Measurements from ENCODE around the gene CFAP45.
"Not testable (repeated sequence)": the region's sequence is repeated elsewhere in the genome, so short reads cannot be mapped to it uniquely, and the experiment has no call there.

The CFAP45 gene

DNA sequence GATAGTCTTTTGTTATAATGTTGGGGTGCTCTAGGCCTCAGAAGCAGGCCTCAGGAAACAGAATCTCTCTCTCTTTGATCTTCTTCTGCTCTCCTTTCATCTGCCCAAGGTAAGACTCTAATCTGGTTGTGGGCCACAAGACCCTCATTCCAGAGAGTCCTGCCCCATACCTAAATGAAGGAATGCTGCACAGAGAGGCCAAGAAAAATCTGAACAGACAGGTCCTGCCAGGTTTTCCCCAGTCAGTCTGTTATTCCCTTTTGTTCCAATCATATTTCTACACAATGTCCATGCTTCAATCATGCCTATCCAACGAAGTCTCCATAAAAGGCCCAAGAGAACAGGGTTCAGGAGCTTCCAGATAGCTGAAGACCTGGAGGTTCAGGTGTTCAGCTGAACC, 7.0 kb upstream of the CFAP45 start:
- Histone ChIP-seq H3K27me3 (ENCODE audit: control insufficient read depth, insufficient read depth, low read length) (no peaks in the 10 kb centered on the region), H3K9me3 (ENCODE audit: control insufficient read depth, insufficient read depth, low read length) (no peaks in the 10 kb centered on the region), H3K4me1 (ENCODE audit: control insufficient read depth, insufficient read depth, low read length) (peaks cover 13% of the 10 kb centered on the region), H3K36me3 (ENCODE audit: control insufficient read depth, insufficient read depth, low read length) (no peaks in the 10 kb centered on the region), H3K9ac (ENCODE audit: low read depth, low read length) (no peak overlapping the region), H3K4me3 (ENCODE audit: low read depth, low read length) (no peak overlapping the region)

DNA sequence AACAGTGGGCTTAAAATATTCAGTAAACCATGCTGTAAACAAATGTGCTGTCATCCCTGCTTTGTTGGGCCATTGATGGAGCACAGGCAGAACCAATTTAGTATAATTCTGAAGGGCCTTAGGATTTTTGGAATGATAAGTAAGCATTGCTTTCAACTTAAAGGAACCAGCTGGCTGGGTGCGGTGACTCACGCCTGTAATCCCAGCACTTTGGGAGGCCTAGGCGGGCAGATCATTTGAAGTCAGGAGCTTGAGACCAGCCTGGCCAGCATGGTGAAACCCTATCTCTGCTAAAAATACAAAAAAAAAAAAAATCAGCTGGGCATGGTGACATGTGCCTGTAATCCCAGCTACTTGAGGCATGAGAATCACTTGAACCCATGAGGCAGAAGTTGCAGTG, 4.1 kb upstream of the CFAP45 start:
- H3K9me3 ChIP-seq (ENCODE audit: control insufficient read depth, insufficient read depth, low read length); H3K4me3 ChIP-seq (ENCODE audit: low read depth, low read length); H3K4me1 ChIP-seq (ENCODE audit: control insufficient read depth, insufficient read depth, low read length); H3K9ac ChIP-seq (ENCODE audit: low read depth, low read length); H3K36me3 ChIP-seq (ENCODE audit: control insufficient read depth, insufficient read depth, low read length): not testable (repeated sequence)
- peaks cover 12% of the 10 kb centered on the region for H3K27me3 ChIP-seq (ENCODE audit: control insufficient read depth, insufficient read depth, low read length)

DNA sequence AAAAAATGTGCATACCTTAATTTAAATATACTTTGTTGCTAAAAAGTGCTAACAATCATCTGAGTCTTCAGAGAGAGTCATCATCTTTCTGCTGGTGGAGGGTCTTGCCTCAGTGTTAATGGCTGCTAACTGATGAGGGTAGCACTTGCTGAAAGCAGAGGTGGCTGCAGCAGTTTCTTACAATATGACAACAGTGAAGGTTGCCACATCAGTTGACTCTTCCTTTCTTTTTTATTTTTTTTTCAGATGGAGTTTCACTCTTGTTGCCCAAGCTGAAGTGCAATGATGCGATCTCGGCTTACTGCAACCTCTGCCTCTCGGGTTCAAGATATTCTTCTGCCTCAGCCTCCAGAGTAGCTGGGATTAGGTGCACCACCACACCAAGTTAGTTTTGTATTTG, 2.6 kb upstream of the CFAP45 start:
- no peaks in the 10 kb centered on the region for H3K36me3 ChIP-seq (ENCODE audit: control insufficient read depth, insufficient read depth, low read length)
- peaks cover 6% of the 10 kb centered on the region for H3K4me1 ChIP-seq (ENCODE audit: control insufficient read depth, insufficient read depth, low read length)
- H3K9ac ChIP-seq (ENCODE audit: low read depth, low read length): no peak overlapping the region
- no peak overlapping the region for H3K4me3 ChIP-seq (ENCODE audit: low read depth, low read length)
- H3K9me3 ChIP-seq (ENCODE audit: control insufficient read depth, insufficient read depth, low read length): no peaks in the 10 kb centered on the region
- H3K27me3 ChIP-seq (ENCODE audit: control insufficient read depth, insufficient read depth, low read length): peaks cover 15% of the 10 kb centered on the region

DNA sequence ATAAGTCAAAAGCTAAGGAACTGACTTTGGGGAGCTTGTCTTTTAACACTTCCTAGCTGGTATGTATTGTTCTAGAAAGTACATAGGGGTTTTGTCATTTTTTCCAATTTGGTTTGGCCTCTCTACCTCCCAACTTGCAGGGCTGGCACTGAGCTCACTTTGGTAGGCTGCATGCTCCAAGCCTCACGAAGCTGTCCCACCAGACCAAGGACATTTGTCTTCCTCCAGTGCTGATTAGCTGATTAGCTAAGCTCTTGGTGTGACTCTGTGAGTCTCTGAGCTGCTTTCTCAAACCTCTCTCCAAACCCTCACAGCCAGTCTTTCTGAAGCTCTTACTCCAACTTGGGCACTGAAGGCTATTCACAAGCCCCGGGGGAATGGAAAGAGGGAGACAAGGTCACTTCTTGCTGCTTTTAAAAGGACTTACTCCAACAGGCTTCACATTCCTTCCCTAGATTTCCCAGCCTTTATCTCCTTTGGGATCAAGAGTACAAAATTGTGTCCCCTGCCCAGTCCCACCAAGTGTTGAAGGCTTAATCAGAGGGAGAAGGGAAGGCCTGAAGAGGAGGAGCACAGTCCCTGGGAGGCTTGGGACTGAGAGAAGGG, 893 bp upstream of the CFAP45 start:
- Histone ChIP-seq H3K9me3 (ENCODE audit: control insufficient read depth, insufficient read depth, low read length) (no peaks in the 10 kb centered on the region), H3K9ac (ENCODE audit: low read depth, low read length) (no peak overlapping the region), H3K27me3 (ENCODE audit: control insufficient read depth, insufficient read depth, low read length) (peaks cover 15% of the 10 kb centered on the region), H3K4me1 (ENCODE audit: control insufficient read depth, insufficient read depth, low read length) (peaks cover 6% of the 10 kb centered on the region), H3K36me3 (ENCODE audit: control insufficient read depth, insufficient read depth, low read length) (no peaks in the 10 kb centered on the region), H3K4me3 (ENCODE audit: low read depth, low read length) (no peak overlapping the region)

DNA sequence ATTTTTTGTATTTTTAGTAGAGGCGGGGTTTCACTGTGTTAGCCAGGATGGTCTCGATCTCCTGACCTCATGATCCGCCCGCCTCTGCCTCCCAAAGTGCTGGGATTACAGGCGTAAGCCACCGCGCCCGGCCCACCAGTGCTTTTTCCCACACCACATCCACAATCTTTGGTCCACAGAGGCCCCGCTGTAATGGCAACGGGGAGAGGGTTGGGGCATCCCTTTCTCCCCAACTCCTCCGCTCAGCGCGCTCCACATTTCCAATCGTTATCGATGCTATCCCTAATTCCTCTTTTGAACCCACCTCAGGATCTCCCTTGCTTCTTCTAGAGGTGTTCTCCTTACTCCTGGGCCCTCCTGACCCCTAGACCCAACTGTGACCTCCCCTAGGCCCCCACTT, 331 bp downstream of the CFAP45 start:
- H3K27me3 ChIP-seq (ENCODE audit: control insufficient read depth, insufficient read depth, low read length): peaks cover 18% of the 10 kb centered on the region
- peak overlapping the region; percentile 18 for H3K4me3 ChIP-seq (ENCODE audit: low read depth, low read length)
- H3K36me3 ChIP-seq (ENCODE audit: control insufficient read depth, insufficient read depth, low read length); H3K9ac ChIP-seq (ENCODE audit: low read depth, low read length); H3K9me3 ChIP-seq (ENCODE audit: control insufficient read depth, insufficient read depth, low read length); H3K4me1 ChIP-seq (ENCODE audit: control insufficient read depth, insufficient read depth, low read length): not testable (repeated sequence)

DNA sequence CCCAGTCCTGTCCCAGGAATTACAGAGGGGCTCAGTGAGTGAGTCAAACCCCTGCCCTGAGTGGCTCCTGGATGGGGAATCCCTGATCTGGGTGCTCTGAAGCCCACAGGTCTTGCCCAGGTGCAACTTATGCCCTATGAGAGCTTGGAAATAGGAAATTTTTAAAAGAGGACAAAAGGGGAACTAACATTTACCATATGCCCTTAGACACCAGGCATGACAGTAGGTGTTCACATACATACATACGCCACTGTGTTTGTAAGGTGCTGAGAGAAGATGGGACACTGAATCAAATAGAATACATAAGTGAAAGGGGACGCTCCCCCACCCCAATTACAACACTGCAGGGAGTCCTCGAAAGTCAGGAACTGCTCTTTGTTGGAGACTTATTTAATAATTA, 1.4 kb downstream of the CFAP45 start:
- H3K9me3 ChIP-seq (ENCODE audit: control insufficient read depth, insufficient read depth, low read length): no peaks in the 10 kb centered on the region
- H3K9ac ChIP-seq (ENCODE audit: low read depth, low read length): no peak overlapping the region
- no peaks in the 10 kb centered on the region for H3K36me3 ChIP-seq (ENCODE audit: control insufficient read depth, insufficient read depth, low read length)
- no peak overlapping the region for H3K4me3 ChIP-seq (ENCODE audit: low read depth, low read length)
- peaks cover 6% of the 10 kb centered on the region for H3K4me1 ChIP-seq (ENCODE audit: control insufficient read depth, insufficient read depth, low read length)
- peaks cover 18% of the 10 kb centered on the region for H3K27me3 ChIP-seq (ENCODE audit: control insufficient read depth, insufficient read depth, low read length)

DNA sequence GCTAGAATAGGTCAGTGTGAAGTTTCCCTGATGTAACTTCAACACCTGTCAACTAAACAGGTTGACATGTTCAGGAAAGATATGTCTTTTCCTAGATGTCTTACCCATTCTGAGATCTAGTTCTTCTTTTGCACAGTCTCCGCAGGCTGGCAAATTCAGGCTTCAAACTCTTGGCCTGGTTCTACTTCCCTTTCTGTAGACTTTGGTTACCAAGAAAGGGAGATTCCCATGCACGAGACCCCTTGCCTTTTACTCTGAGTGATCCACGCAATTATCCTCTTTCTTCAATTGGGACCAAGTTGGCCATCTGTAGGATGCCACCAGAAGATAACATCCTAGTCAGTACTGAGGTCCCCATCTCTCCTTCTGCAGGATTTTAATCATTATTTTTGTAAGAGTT, 2.0 kb downstream of the CFAP45 start:
- no peak overlapping the region for H3K4me3 ChIP-seq (ENCODE audit: low read depth, low read length)
- peaks cover 18% of the 10 kb centered on the region for H3K27me3 ChIP-seq (ENCODE audit: control insufficient read depth, insufficient read depth, low read length)
- no peaks in the 10 kb centered on the region for H3K9me3 ChIP-seq (ENCODE audit: control insufficient read depth, insufficient read depth, low read length)
- H3K4me1 ChIP-seq (ENCODE audit: control insufficient read depth, insufficient read depth, low read length): peaks cover 6% of the 10 kb centered on the region
- no peaks in the 10 kb centered on the region for H3K36me3 ChIP-seq (ENCODE audit: control insufficient read depth, insufficient read depth, low read length)
- H3K9ac ChIP-seq (ENCODE audit: low read depth, low read length): no peak overlapping the region

DNA sequence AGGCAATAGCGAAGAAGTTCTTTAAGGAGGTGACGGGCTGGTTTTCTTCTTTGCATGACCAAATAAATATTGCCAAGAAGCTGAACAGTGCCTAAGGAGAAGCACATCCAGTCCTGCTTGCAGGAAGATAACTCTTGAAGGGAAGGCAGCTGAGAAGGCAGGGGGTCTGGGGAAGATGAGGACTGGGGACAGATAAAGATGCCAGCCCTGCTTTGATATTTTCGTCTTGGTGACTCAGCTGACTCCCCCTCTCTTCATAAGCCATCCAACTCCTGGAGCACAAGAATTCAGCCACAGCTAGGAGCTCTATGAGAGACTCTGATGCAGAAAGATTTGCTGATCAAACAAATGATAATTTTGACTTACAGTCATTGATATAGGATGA, 3.4 kb downstream of the CFAP45 start:
- H3K27me3 ChIP-seq (ENCODE audit: control insufficient read depth, insufficient read depth, low read length): peaks cover 18% of the 10 kb centered on the region
- no peak overlapping the region for H3K4me3 ChIP-seq (ENCODE audit: low read depth, low read length)
- H3K4me1 ChIP-seq (ENCODE audit: control insufficient read depth, insufficient read depth, low read length): peaks cover 8% of the 10 kb centered on the region
- no peaks in the 10 kb centered on the region for H3K36me3 ChIP-seq (ENCODE audit: control insufficient read depth, insufficient read depth, low read length)
- no peaks in the 10 kb centered on the region for H3K9me3 ChIP-seq (ENCODE audit: control insufficient read depth, insufficient read depth, low read length)
- no peak overlapping the region for H3K9ac ChIP-seq (ENCODE audit: low read depth, low read length)

DNA sequence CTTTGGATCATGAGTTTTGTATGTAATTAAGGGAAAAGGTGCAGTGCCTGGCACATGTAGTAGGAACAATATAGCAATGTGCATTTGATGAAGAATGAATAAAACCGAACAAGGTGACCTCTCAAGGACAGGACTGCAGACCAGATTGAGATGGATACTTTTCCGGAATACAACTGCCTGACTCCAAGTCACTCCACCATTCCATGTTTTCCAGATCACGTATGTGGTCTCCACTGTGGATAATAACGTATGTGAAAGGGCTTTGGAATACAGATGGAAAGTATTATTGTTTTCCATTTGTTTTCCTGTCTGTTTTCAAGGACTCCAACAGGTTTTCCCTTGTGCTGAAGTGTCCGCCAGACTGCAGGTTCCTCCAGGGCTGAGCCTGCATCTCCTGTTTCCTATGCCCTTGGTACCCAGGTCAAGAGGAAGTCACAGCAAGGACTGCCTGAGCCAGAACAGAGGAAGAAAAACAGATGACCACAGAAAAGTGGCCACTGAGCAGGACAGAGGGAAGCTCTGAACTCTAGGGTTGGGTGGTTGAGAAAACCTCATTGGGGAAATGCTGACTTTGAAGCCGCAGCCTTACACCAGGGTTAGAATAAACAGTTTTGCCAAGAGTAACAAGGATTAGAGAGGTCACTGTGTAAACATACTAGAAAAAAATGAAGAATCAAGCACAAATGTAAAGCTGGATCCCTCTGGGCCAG, 4.0 kb downstream of the CFAP45 start:
- H3K9ac ChIP-seq (ENCODE audit: low read depth, low read length): no peak overlapping the region
- no peaks in the 10 kb centered on the region for H3K36me3 ChIP-seq (ENCODE audit: control insufficient read depth, insufficient read depth, low read length)
- no peak overlapping the region for H3K4me3 ChIP-seq (ENCODE audit: low read depth, low read length)
- H3K4me1 ChIP-seq (ENCODE audit: control insufficient read depth, insufficient read depth, low read length): peaks cover 8% of the 10 kb centered on the region
- no peaks in the 10 kb centered on the region for H3K9me3 ChIP-seq (ENCODE audit: control insufficient read depth, insufficient read depth, low read length)
- H3K27me3 ChIP-seq (ENCODE audit: control insufficient read depth, insufficient read depth, low read length): peaks cover 14% of the 10 kb centered on the region

DNA sequence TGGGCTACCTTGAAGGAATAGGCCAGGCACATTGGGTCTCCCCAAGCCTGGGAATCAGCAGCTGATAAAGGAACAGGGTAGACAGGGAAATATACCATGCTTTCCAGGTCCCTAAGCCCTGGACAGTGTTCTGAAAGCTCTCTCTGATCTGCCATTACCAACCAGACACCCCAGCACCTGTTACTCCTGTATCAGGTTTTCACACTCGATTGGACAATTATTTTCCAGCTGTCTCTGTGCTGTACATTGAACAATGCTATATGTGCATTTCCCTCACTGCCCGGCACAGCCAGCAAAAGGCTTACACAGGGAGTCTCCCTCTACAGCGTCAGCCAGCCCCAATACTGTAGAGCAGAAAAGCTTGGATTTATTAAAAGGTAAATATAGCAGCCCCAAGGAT, 4.7 kb downstream of the CFAP45 start:
- no peak overlapping the region for H3K4me3 ChIP-seq (ENCODE audit: low read depth, low read length)
- H3K27me3 ChIP-seq (ENCODE audit: control insufficient read depth, insufficient read depth, low read length): peaks cover 7% of the 10 kb centered on the region
- H3K9ac ChIP-seq (ENCODE audit: low read depth, low read length): no peak overlapping the region

DNA sequence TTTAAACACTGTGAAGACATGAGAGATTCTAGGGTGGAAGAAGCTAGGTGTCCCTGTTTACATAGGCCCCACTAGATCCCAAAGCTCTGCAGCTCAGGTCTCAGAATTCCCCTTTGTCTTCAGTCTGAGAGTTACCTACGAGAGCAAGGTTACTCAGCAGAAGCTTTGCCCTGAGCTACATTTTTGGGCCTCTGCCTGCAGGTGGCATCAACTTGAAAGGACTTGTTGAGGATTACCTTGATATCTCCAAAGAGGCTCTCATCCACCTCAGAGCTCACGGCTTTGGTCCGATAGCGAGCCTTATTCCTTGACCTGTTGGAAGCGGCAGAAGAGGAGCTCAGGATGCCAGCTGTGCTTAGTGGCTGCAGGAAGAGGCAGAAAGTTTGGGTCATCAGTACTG, 7.0 kb downstream of the CFAP45 start:
- no peak overlapping the region for H3K4me3 ChIP-seq (ENCODE audit: low read depth, low read length)
- H3K36me3 ChIP-seq (ENCODE audit: control insufficient read depth, insufficient read depth, low read length): no peaks in the 10 kb centered on the region
- peaks cover 5% of the 10 kb centered on the region for H3K27me3 ChIP-seq (ENCODE audit: control insufficient read depth, insufficient read depth, low read length)
- peaks cover 3% of the 10 kb centered on the region for H3K4me1 ChIP-seq (ENCODE audit: control insufficient read depth, insufficient read depth, low read length)
- no peaks in the 10 kb centered on the region for H3K9me3 ChIP-seq (ENCODE audit: control insufficient read depth, insufficient read depth, low read length)
- H3K9ac ChIP-seq (ENCODE audit: low read depth, low read length): no peak overlapping the region

More for the DNA sequence above, 4.7 kb downstream of the CFAP45 start:
- H3K4me1 ChIP-seq (ENCODE audit: control insufficient read depth, insufficient read depth, low read length): peaks cover 4% of the 10 kb centered on the region
- H3K9me3 ChIP-seq (ENCODE audit: control insufficient read depth, insufficient read depth, low read length): no peaks in the 10 kb centered on the region
- H3K36me3 ChIP-seq (ENCODE audit: control insufficient read depth, insufficient read depth, low read length): no peaks in the 10 kb centered on the region

DNA sequence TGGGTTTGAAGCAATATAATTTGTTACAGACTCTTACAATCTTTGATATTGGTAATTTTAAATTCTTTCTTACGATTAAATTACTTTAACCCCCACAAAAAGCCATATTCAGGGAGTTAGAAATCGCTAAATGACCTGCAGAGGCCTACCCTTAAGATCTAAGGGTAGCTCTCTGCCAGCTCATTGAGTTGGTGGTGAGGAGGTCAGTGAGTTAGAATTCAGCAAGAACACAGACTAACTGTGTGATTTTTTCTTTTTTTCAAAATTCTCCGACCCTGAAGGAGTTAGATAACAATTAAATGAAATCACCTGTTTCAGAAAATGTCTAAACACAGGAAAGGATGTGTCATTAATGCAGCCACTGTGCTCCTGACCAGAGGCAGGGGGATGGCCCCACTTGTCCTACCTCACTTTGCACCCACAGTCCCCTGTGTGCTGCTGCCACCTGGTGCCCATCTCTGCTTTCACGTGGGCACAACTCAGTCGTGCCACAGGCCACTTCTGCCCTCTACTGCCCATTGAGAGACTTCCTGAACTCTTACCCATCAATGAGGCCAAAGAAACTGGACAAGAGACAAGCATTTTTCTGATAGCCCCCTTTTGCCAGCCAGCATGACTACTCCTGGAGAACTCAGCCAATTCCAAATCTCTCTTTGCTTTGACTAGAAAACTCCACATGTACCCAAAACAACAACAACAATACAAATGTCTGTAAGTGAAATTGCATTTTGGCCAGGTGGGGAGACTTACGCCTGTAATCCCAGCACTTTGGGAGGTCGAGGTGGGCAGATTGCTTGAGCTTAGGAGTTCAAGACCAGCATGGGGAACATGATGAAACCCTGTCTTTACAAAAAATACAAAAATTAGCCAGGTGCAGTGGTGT, 8.4 kb downstream of the CFAP45 start:
- Histone ChIP-seq H3K27me3 (ENCODE audit: control insufficient read depth, insufficient read depth, low read length) (peaks cover 3% of the 10 kb centered on the region), H3K36me3 (ENCODE audit: control insufficient read depth, insufficient read depth, low read length) (no peaks in the 10 kb centered on the region), H3K4me3 (ENCODE audit: low read depth, low read length) (no peak overlapping the region), H3K4me1 (ENCODE audit: control insufficient read depth, insufficient read depth, low read length) (peaks cover 3% of the 10 kb centered on the region), H3K9me3 (ENCODE audit: control insufficient read depth, insufficient read depth, low read length) (no peaks in the 10 kb centered on the region), H3K9ac (ENCODE audit: low read depth, low read length) (no peak overlapping the region)
